Cardiac septum (tissue), 1 donor: ENCODE results near the gene FAIM. TPM values are rescaled to one million over a fixed set of nuclear protein-coding genes. Genes with fewer than 3 reads are reported as not detected.
"Not testable (repeated sequence)": the region's sequence is repeated elsewhere in the genome, so short reads cannot be mapped to it uniquely, and the experiment has no call there.

Source experiments
- DNase-seq: peaks from one replicate; pipeline ENCODE4 v3.0.0-alpha.2; 2020; ENCODE audit warnings: low spot score
- intact Hi-C: fragments of 100-400 bp; cut with DNase I; formaldehyde crosslinking; loops from one replicate; pipeline ENCODE4 v1.14.0; 2022
- total RNA-seq: library from RNA; stranded (reverse); fragmentation: NEBNext Ultra II Directional; extraction: Animal tissue kit (Norgen Biotek cat#: 25700); gene quantifications from one replicate; pipeline ENCODE4 v1.2.1, GENCODE V29; 2021
- donor health status: DM: no; HTN: no; CAD: no.

FAIM gene
- total RNA-seq, 1 donor from 2014 or later: 3.5 TPM

DNA sequence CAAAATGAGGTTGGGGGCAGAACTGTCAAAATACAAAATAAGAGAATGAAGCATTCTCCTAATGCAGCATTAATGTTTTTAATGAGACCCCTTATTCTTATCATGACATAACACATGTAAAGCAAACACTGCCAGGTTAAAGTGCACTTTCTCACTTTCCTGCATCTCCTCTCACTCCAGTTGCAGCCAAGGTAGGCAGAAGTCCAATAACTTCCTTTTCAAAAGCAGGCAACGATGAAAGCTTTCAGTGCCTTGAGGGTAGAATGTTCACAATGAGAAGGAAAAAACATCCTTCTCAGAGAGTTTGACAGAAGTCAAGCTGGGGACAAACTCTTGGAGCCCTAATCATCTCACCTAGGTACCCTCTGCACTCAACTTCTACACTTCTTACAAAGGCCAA, 59.5 kb downstream of the FAIM start:
- intact Hi-C loops: no loop called here
- DNase-seq: no peak

GRCh38 chr3:138670407-138670806, 61.8 kb downstream of the FAIM start:
- intact Hi-C loops: no loop called here
- DNase-seq: no peak

DNA sequence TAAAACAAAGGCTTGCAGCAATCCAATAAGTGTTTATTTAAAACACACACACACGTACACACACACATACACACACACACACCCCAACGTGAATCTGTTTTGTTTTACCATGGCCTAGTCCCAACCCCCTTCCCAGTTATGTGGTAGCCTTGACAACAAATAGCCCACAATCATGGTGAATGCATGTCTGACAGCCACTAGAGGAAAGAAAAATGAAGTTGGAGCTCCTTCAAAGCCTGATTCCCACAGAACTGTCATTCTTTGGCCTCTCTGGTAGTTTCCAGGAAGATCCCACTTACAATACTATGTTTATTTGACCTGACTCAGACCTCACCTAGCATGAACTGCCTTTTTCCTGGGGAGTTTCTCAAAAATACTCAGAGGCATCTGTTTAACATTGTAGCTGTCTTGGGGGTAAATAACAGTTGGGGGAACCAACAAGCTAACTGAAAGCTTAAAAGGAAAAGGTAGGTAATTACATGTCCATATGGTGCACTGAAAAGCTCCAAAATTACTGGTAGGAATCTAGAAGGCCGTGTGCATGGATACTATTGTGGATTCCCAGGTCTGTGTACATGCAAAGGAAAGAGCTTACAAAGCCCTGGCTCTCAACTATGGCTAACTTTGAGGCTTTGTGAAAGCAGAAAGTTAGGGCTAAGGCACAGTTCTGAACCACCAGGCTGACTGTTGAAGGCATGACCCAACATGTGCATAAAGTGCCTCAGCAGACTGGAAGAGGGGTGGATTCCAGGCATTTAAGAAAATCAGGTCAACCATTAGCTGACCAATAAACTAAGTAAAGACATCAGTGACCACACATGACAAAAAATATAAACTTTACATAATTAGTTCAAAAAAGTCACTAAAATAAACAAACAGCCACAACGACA, 65.3 kb downstream of the FAIM start:
- intact Hi-C loops: no loop called here
- no peak for DNase-seq

GRCh38 chr3:138675393-138675792, 66.8 kb downstream of the FAIM start:
- DNase-seq: no peak
- intact Hi-C loops: no loop called here

- no peak for DNase-seq
- intact Hi-C loops: no loop called here
Observed at GRCh38 chr3:138678086-138678485, 69.5 kb downstream of the FAIM start.

- intact Hi-C loops: no loop called here
- no peak for DNase-seq
Observed at GRCh38 chr3:138678874-138679392, 70.4 kb downstream of the FAIM start.

GRCh38 chr3:138680974-138681373, 72.4 kb downstream of the FAIM start:
- intact Hi-C loops, DNase-seq: not testable (repeated sequence)

GRCh38 chr3:138681463-138682220, 73.1 kb downstream of the FAIM start:
- intact Hi-C loops: no loop called here
- no peak for DNase-seq

- no peak for DNase-seq
- intact Hi-C loops: no loop called here
Observed at GRCh38 chr3:138682648-138683047, 74.1 kb downstream of the FAIM start.

Other genes with a start within 250 kb of the FAIM start
- 2.4 TPM for gene ESYT3, start 174.2 kb upstream of the FAIM start, total RNA-seq
- 22.0 TPM for gene CEP70, start 14.5 kb upstream of the FAIM start, total RNA-seq
- gene PIK3CB, start 226.2 kb downstream of the FAIM start, total RNA-seq: 26.1 TPM